OCI-LY3 (cell line): Measurements from ENCODE around the gene SOX18.

Experiments used
- EZH2phosphoT487 ChIP-seq: fragments of 200-600 bp; shearing (Covaris generic); IDR thresholded peaks from 2 replicates; pipeline ENCODE4 v1.6.1; 2018; ENCODE audit warnings: antibody characterized with exemption, mixed run types, low read depth
- TF ChIP-seq, protein P1 (sequence below): fragments of 200-600, 300-600 bp; sonication (generic); IDR thresholded peaks from 2 replicates; pipeline ENCODE4 v1.5.1; 2014; ENCODE audit warnings: antibody characterized with exemption, low read length, low read depth

DNA sequence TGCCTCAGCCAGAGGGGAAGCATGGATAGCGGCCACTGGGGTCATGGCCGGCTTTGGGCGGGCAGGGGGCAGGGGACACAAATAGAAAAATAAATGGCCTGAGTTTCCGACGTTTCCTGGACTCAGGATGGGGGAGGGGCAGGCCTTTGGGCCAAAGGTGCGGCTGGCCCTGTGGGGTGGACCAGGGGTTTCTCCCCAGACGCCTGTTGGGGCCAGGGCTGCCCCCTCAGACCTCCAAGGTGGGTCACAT, 7.1 kb upstream of the SOX18 start:
- TF ChIP-seq, protein P1, sequence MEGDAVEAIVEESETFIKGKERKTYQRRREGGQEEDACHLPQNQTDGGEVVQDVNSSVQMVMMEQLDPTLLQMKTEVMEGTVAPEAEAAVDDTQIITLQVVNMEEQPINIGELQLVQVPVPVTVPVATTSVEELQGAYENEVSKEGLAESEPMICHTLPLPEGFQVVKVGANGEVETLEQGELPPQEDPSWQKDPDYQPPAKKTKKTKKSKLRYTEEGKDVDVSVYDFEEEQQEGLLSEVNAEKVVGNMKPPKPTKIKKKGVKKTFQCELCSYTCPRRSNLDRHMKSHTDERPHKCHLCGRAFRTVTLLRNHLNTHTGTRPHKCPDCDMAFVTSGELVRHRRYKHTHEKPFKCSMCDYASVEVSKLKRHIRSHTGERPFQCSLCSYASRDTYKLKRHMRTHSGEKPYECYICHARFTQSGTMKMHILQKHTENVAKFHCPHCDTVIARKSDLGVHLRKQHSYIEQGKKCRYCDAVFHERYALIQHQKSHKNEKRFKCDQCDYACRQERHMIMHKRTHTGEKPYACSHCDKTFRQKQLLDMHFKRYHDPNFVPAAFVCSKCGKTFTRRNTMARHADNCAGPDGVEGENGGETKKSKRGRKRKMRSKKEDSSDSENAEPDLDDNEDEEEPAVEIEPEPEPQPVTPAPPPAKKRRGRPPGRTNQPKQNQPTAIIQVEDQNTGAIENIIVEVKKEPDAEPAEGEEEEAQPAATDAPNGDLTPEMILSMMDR: no peak
- no peak for TF ChIP-seq EZH2phosphoT487
